EL (cell line): ENCODE measurements around the gene SRMS.
A peak's percentile ranks its signal among the peaks of the same experiment; 100 is the strongest.

Source experiments
- DNase-seq: peaks from one replicate; pipeline ENCODE4 v3.0.0-alpha.2; 2016

The SRMS gene

GRCh38 chr20:63536997-63537524 is 10.5 kb downstream of the SRMS start, which contains the start of gene PTK6:
TSS of gene PTK6 (minus strand) at chr20:63537376. CDS start at chr20:63537314, 62 bp downstream.
- no peak for DNase-seq

GRCh38 chr20:63536241-63536977 is 11.1 kb downstream of the SRMS start:
- DNase-seq = peak; percentile 46

DNA sequence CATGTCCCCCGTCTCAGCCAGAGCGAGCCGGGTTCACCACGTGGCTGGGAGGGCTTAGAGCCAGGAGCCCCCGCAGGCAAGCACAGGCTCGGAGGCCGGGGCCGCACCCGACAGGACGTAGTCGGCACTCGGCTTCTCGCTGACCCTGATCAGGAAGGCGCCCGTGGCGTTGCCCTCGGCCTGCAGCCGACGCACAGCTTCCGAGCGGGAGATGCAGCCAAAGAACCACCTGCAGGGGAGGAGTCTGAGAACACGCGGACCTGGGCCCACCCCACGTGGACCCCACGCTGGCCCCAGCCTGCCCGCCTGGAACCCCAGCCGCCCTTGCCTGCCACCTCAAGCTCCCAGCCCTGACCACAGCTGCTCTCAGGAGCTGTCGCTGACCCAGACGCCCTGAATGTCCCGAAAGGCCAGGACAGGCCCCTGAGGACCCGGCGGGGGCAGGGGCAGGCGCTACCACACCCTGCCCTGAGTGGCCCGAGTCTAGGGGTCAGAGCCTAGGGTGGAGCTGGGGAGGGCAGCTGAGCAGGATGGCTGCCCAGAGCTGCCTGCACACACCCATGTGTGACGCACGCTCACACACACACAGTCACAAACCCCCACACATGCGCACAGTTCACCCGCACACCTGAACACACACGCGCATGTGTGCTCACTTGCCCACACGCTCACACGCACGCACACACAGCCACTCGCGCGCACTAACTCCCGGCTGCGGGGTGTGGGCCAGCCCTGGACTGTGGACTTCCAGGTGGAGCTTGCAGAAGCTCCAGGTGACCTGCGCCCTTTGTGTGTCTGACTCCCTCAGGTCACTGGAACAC is 12.5 kb downstream of the SRMS start:
- DNase-seq = no peak

GRCh38 chr20:63534427-63534830 is 13.1 kb downstream of the SRMS start:
- DNase-seq = no peak

DNA sequence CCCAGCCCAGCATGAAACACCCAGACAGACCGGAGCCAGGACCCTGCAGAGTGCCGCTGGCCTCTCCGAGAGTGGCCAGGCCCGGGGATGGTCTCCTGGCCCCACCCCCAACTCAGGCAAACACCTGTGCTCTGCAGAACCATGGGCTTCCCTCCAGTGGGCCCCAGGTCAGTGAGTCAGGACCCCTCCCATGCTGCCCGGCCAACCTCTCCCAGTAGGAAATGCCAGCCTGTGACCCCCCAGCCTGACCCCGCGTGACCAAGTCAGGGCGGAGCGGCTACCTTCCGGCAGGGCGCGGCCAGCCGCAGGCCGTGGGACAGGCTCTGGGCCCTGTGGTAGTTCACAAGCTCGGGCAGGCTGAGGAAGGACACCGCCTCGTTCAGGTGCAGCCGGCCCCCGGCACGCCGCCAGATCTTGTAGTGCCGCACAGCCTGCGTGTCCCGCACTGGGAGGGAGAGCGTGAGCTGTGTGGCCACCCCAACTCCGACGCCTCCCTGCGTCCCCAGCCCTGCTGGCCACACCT is 13.6 kb downstream of the SRMS start:
- DNase-seq = no peak

DNA sequence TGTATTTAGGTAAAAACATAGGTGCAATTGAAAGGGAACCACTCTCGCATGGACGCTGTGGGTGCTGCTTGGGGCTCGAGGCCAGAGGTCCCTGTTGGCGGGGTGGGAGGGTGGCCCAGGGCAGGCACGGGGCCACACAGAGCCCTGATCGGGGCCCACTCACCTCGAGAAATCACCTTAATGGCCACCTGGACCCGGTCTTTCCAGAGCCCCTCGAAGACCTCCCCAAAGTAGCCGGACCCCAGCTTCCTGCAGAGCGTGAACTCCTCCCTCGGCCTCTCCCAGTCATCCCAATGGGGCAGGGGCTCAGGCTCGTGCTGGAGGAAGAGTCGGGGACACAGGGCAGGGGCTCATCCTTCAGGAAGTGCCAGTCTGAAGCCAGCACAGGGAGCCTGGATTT is 14.2 kb downstream of the SRMS start:
- no peak for DNase-seq

- no peak for DNase-seq
These were observed 15.0 kb downstream of the SRMS start for GRCh38 chr20:63532449-63532971.

DNA sequence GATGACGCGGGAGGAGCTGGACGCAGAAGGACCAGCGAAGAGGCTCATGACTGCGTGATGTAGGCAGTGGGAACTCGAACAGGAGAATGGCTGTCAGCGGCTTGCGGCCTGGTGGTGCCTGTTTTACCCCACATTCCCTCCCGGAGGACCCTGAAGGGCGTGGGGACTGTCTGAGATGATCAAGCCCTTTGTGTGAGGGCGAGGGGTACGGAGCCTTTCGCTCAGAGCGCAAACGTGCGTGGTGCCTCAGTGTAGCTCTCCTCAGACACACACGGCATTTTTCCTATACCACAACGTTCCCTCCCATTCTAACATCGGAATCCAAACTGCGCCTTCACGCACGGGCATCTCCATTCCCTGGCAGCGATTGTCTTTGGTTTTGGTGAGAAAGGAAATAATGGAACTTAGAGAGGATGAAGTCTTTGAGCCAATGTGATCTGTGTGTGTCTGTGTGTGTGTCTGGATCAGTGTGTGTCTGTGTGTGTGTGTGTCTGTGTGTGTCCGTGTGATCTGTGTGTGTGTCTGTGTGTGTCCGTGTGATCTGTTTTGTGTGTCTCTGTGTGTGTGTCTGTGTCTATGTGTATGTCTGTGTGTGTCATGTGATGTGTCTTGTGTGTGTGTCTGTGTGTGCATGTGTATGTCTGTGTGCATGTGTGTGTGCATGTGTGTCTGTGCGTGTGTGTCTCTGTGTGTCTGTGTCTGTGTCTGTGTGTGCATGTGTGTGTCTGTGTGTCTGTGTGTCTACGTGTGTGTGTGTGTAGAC is 15.7 kb downstream of the SRMS start:
- no peak for DNase-seq

DNA sequence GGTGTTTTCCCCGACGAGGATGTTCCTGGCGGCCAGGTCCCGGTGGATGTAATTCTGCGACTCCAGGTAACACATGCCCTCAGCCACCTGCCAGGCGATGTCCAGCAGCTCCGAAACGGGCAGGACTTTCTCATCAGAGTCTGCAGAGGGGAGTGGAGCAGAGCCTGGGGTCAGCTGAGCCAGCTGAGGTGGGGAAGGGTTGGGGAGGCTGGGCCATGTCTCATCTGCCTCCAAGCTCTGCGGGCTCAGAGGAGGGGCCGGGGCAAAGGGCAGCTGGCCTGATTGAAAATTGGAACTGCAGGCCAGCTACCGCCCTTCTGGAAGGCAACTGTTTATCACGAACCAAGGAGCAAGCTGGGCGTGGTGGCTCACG is 16.8 kb downstream of the SRMS start:
- no peak for DNase-seq

DNA sequence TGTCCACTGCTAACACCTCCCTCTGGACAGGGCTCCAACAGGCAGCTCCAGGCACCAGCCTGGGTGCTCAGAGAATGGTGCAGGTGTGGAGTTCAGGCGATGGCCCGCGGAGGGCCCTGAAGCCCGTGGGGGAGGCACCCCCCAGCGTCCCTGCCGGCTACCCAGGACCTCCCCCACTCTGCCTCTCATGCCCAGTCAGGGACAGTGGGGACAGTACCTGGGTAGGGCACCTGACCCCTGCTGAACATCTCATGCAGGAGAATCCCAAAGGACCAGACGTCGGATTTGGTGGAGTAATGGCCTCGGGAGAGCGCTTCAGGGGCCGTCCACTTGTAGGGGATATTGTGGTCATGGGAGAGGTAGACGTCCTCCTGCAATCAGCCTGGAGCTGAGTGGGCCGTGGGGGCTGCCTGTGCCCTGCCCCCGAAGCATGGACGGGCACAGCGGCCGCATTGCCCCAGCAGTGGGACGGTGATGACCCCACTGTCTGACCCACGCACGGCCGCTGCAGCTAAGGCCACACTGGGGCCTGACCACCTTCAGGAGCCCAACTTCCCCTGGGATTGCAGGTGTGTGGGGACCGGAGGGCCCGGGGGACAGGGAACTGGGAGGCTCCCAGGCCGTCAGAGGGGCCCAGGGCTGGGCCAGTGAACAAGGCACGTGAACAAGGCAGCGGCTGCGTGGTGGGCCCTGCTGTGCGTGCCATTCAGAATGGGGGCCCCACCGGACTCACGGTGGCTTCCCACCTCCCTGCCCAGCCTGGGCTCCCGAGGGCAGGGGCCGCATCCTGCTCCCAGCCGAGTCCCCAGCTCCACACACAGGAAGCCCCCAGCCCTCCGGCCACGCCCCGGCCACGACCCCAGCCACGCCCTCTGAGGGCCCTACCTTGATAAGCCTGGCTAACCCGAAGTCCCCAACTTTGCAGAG is 17.4 kb downstream of the SRMS start:
- no peak for DNase-seq

DNA sequence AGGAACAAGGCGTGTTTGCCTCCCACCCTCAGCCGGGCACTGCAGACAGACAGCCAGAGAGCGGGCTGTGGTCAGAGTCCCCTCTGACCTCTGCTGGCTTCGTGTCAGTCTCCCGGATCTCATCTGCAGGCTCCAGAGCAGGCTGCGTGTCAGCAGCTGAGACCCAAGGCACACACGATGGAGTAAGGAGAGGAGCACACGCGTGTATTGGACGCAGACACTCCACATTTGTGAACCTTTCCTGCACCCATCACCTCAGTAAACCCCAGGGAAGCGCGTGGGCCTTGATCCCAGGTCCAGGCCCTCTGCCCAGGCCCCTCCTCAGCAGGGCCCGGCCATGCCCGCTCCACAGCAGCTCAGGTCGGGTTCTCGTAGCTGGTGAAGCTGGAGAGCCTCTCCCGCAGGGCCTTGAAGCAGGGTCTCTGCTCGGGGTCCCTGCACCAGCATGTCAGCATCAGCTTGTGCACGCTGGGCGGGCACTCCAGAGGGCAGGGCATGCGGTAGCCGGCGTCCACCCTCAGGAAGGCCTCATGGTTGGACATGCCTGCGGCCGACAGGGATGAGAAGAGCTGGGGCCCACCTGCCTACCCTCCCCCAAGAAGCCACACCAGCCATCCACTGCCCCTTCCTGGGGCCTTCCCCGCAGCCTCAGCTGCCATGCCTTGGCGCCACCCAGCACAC is 18.2 kb downstream of the SRMS start:
- no peak for DNase-seq

GRCh38 chr20:63527184-63527583 is 20.4 kb downstream of the SRMS start:
- no peak for DNase-seq

DNA sequence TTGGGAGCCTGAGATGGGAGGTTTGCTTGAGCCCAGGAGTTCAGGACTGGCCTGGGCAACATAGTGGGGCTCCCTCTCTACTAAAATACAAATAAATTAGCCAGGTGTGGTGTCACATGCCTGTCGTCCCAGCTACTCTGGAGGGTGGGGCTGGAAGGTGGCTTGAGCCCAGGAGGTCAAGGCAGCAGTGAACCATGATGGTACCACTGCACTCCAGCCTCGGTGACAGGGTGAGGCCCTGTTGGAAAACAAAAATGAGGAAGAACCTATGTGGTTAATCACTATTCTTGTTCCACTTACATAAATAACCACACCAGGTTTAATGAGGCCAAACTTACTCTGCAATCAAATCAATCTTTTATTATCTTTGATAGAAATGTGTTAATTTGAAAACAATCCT is 21.6 kb downstream of the SRMS start:
- no peak for DNase-seq

DNA sequence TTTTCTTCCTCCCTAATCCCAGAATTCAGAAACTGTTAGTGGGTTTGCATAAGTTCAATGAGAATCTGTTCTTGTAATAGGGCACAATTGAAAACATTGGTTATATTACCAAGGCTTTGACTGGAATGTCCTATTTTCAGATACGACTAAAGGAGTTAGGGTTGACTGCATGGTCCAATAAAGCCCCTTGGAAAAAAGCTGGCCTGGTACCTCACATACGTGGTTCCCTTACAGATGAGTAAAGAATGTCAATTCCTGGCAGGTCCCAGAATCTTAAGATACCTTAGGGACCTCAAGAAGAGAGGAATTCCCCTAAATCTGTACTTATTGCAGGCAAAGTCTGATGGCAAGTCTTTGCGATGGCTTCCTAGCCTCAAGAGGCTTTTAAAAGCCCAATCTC is 22.4 kb downstream of the SRMS start:
- no peak for DNase-seq

- DNase-seq = no peak
These were observed 24.5 kb downstream of the SRMS start for GRCh38 chr20:63522981-63523611.

DNA sequence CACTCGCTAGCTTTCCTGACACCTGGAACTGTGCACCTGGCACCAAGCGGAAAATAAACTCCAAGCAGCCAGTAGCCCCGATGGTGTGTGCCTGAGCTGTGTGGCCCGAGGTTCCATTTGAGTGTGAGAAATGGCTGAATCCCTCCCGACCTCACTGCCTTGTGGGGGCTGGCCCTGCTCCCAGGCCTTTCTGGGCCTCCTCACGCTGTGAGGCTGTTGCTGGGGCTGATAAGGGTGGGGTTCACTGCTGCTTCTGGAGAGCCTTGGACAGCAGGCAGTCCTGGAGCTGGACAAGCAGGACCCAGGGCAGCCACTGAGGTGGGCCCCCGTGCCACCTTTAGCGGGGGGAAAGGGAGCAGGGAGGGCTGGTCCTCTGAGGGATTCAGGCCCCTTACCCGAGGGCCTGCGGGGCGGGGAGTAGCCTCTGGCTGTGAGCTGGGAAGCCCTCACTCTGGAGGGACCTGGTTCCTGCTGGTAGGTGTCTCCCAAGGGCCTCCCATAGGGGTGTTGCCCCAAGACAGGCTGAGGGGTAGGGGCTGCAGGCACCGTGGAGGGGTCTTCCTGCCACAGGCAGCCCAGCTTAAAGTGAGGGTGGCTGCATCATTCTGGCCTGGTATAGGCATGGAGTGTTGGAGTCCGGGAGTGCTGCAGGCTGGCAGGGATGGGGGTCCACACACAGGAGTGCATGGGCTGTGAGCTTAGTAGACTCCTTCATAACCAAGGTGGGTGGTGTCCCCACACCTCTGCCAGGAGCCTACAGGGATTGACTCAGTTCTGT is 25.3 kb downstream of the SRMS start:
- DNase-seq = no peak

GRCh38 chr20:63521602-63522001 is 25.9 kb downstream of the SRMS start:
- no peak for DNase-seq

GRCh38 chr20:63520934-63521601 is 26.5 kb downstream of the SRMS start:
- peak; percentile 64 for DNase-seq

DNA sequence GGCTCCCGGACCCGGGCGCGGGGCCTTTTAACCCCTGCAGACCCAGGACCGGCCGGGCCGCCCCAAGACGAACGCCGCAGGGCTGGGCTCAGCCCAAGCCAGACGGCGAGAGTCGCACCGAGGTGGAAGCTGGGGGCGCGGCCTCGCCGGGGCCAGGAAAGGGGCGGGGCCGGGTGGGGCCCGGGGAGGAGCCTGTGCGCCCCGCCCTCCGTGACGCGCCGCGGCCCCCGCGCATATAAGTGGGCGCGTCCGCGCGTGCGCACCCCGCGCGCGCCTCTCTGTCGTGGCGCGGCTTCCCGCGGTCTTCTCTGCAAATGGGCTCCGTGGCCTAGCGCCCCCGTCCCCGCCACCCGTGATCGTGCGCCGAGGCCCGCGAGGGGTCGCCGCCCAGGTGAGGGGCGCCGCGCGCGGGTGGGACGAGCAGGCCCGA is 27.0 kb downstream of the SRMS start, which contains the start of gene PPDPF:
Gene PPDPF, plus strand, starts transcription at position 262 of the 430 bp plus-strand sequence. CDS start 544 bp downstream, outside the sequence.
- DNase-seq = peak; percentile 79
